Measurements from ENCODE around the gene TNRC6C. TPM values are rescaled to one million over a fixed set of nuclear protein-coding genes. Genes with fewer than 3 reads are reported as not detected.

Gene TNRC6C
- total and polyA plus RNA-seq, 2 experiments from 2014 or later: 10.1 to 16.6 TPM

- TF ChIP-seq ZNF462 (CRISPR knock-in tag; IDR thresholded peaks at IDR 0.05): no peak
- TF ChIP-seq STAT1 (IDR thresholded peaks at IDR 0.05; ENCODE audit: unreplicated experiment): no peak
- no peak for TF ChIP-seq ETS1 (IDR thresholded peaks at IDR 0.05)
- TF ChIP-seq ZNF114 (CRISPR knock-in tag; IDR thresholded peaks at IDR 0.05): no peak
- no peak for TF ChIP-seq CTCF (conservative IDR thresholded peaks at IDR 0.05; ENCODE audit: low read depth in 2 of 2)
- TF ChIP-seq CREB1 (CRISPR knock-in tag; IDR thresholded peaks at IDR 0.05; ENCODE audit: low read depth): no peak
- no peak for TF ChIP-seq ZNF331 (CRISPR knock-in tag; IDR thresholded peaks at IDR 0.05; ENCODE audit: low read depth)
- no peak for TF ChIP-seq POLR2AphosphoS5 (IDR thresholded peaks at IDR 0.05; ENCODE audit: low read depth)
- no peak for TF ChIP-seq EZH2phosphoT487 (IDR thresholded peaks at IDR 0.05; ENCODE audit: unreplicated experiment)
Observed at GRCh38 chr17:78116411-78116810, 157.9 kb downstream of the TNRC6C start (continued).

Data from GM23338 (cell line).